A673 (cell line): Measurements from ENCODE around the gene TNS3. TPM values are rescaled to one million over a fixed set of nuclear protein-coding genes. Genes with fewer than 3 reads are reported as not detected.

ENCODE experiments used
- BruUV-seq: library from RNA; stranded (reverse); fragments of 400-500 nt; replicated peaks from 2 replicates; lab custom pipeline; 2021; lab: Mats Ljungman, UMichigan
- CTCF ChIA-PET: fragments of 300-600 bp; sonication (Branson Sonifier 250); formaldehyde crosslinking; loops from one replicate; lab custom pipeline; 2022; ENCODE audit warnings: antibody characterized with exemption; lab: Charles Lee
- POLR2A ChIA-PET: fragments of 300-600 bp; sonication (Branson Sonifier 250); formaldehyde crosslinking; loops from one replicate; lab custom pipeline; 2022; ENCODE audit warnings: antibody characterized with exemption; ENCODE audit not compliant: low non-redundant PET; lab: Charles Lee
- DNase-seq: peaks from one replicate; pipeline ENCODE4 v3.0.0-alpha.2; 2015; ENCODE audit warnings: low spot score
- H3K27ac ChIP-seq: fragments of 200-600 bp; sonication (generic); 2 replicates; pipeline ENCODE4 v1.5.1; 2016; ENCODE audit warnings: mixed run types, low read depth, mild to moderate bottlenecking, mixed read lengths, antibody characterized with exemption, low read length; ENCODE audit not compliant: poor library complexity, severe bottlenecking
- H3K27me3 ChIP-seq: fragments of 200-600 bp; sonication (generic); replicated peaks from 2 replicates; pipeline ENCODE4 v1.6.1; 2017; ENCODE audit warnings: mixed run types, low read depth, mild to moderate bottlenecking, mixed read lengths, antibody characterized with exemption, low read length; ENCODE audit not compliant: insufficient read depth, poor library complexity
- H3K36me3 ChIP-seq: fragments of 200-600 bp; sonication (generic); 2 replicates; pipeline ENCODE4 v1.6.1; 2016; ENCODE audit warnings: mixed run types, mild to moderate bottlenecking, mixed read lengths, antibody characterized with exemption, low read length; ENCODE audit not compliant: insufficient read depth, poor library complexity, severe bottlenecking
- H3K4me1 ChIP-seq: fragments of 200-600 bp; sonication (generic); 2 replicates; pipeline ENCODE4 v1.6.1; 2017; ENCODE audit warnings: mixed run types, mild to moderate bottlenecking, mixed read lengths, antibody characterized with exemption, low read length; ENCODE audit not compliant: insufficient read depth, poor library complexity, severe bottlenecking
- H3K4me3 ChIP-seq: fragments of 200-600 bp; sonication (generic); 2 replicates; pipeline ENCODE4 v1.5.1; 2016; ENCODE audit warnings: low read depth, mixed run types, mild to moderate bottlenecking, mixed read lengths, low read length; ENCODE audit not compliant: poor library complexity, severe bottlenecking
- H3K9me3 ChIP-seq: fragments of 200-600 bp; sonication (generic); 2 replicates; pipeline ENCODE4 v1.6.1; 2016; ENCODE audit warnings: mixed run types, low read depth, mild to moderate bottlenecking, mixed read lengths, antibody characterized with exemption, low read length; ENCODE audit not compliant: poor library complexity, severe bottlenecking
- CTCF ChIP-seq: fragments of 300-800, 200-600 bp; sonication (generic); conservative IDR thresholded peaks from 2 replicates; pipeline ENCODE4 v1.5.1; 2017; ENCODE audit warnings: low read depth, mild to moderate bottlenecking, antibody characterized with exemption, low read length, moderate library complexity, mixed read lengths
- EZH2 ChIP-seq: fragments of 200-600 bp; sonication (generic); IDR thresholded peaks from 2 replicates; pipeline ENCODE4 v1.6.1; 2017; ENCODE audit warnings: borderline replicate concordance, low read depth, mild to moderate bottlenecking, mixed read lengths, antibody characterized with exemption, low read length; ENCODE audit not compliant: poor library complexity, severe bottlenecking
- intact Hi-C: fragments of 100-400 bp; cut with micrococcal nuclease; formaldehyde crosslinking; loops from one replicate; pipeline ENCODE4 v1.10.0; 2022; ENCODE audit not compliant: unreplicated experiment
- total RNA-seq: library from RNA; stranded (reverse); gene quantifications from 2 replicates; pipeline ENCODE4 v1.2.3, GENCODE V29; 2021

Gene TNS3
- total RNA-seq, 1 experiment from 2014 or later = not detected

- no peaks in the 10 kb centered on the region for H3K36me3 ChIP-seq
- DNase-seq = no peak
- H3K4me1 ChIP-seq = no peaks in the 10 kb centered on the region
- POLR2A ChIA-PET = no interaction called here
- H3K9me3 ChIP-seq = no peaks in the 10 kb centered on the region
- no peak overlapping the region for H3K4me3 ChIP-seq
- TF ChIP-seq CTCF (no peak), EZH2 (no peak)
- no TSS peak for BruUV-seq
- no peaks in the 10 kb centered on the region for H3K27me3 ChIP-seq
- intact Hi-C loops = no loop called here
- CTCF ChIA-PET = interaction anchor here (0.6 kb wide), 1 partner anchor 267 kb away, joined by 5 read pairs; no protein-coding TSS in a partner anchor
- H3K27ac ChIP-seq = no peak overlapping the region
These were observed 134.1 kb downstream of the TNS3 start for GRCh38 chr7:47447621-47448349.

GRCh38 chr7:47446871-47447466 is 134.9 kb downstream of the TNS3 start:
- Histone ChIP-seq H3K36me3 (no peaks in the 10 kb centered on the region), H3K9me3 (no peaks in the 10 kb centered on the region), H3K27me3 (no peaks in the 10 kb centered on the region), H3K4me1 (no peaks in the 10 kb centered on the region), H3K27ac (no peak overlapping the region), H3K4me3 (no peak overlapping the region)
- no peak for TF ChIP-seq EZH2
- TF ChIP-seq CTCF = no peak
- POLR2A ChIA-PET = no interaction called here
- CTCF ChIA-PET = no interaction called here
- intact Hi-C loops = no loop called here
- no peak for DNase-seq
- no TSS peak for BruUV-seq

- intact Hi-C loops = loop anchor here (5.0 kb wide), 1 partner anchor 373 kb away; no protein-coding TSS in a partner anchor
- no peaks in the 10 kb centered on the region for H3K27me3 ChIP-seq
- no peaks in the 10 kb centered on the region for H3K4me1 ChIP-seq
- CTCF ChIA-PET = interaction anchor here (0.6 kb wide), 1 partner anchor 374 kb away, joined by 3 read pairs; no protein-coding TSS in a partner anchor
- no peak for DNase-seq
- POLR2A ChIA-PET = no interaction called here
- H3K9me3 ChIP-seq = no peaks in the 10 kb centered on the region
- H3K36me3 ChIP-seq = no peaks in the 10 kb centered on the region
- no TSS peak for BruUV-seq
- TF ChIP-seq CTCF (peak; percentile 20; the same call in 1 of the 2 replicates), EZH2 (no peak)
- H3K27ac ChIP-seq = no peak overlapping the region
- H3K4me3 ChIP-seq = no peak overlapping the region
These were observed 137.4 kb downstream of the TNS3 start for GRCh38 chr7:47444376-47445098.
